ENCODE data around the gene UNC5A.
A peak's percentile ranks its signal among the peaks of the same experiment; 100 is the strongest.

Gene UNC5A

GRCh38 chr5:176816043-176816745 lies 5.8 kb downstream of the UNC5A start:
- TF ChIP-seq OSR1 (CRISPR knock-in tag; IDR thresholded peaks at IDR 0.05) (no peak), ZFP3 (CRISPR knock-in tag; IDR thresholded peaks at IDR 0.05) (no peak), SNAI2 (CRISPR knock-in tag; IDR thresholded peaks at IDR 0.05) (no peak), ZNF8 (CRISPR knock-in tag; IDR thresholded peaks at IDR 0.05) (no peak), PATZ1 (CRISPR knock-in tag; IDR thresholded peaks at IDR 0.05; ENCODE audit: borderline replicate concordance) (no peak), ZNF565 (CRISPR knock-in tag; conservative IDR thresholded peaks at IDR 0.05; ENCODE audit: low read depth) (no peak), CSRNP3 (CRISPR knock-in tag; IDR thresholded peaks at IDR 0.05) (no peak), BACH2 (CRISPR knock-in tag; IDR thresholded peaks at IDR 0.05; ENCODE audit: borderline replicate concordance) (no peak), TCF4 (CRISPR knock-in tag; IDR thresholded peaks at IDR 0.05; ENCODE audit: borderline replicate concordance) (no peak), GLIS3 (CRISPR knock-in tag; IDR thresholded peaks at IDR 0.05) (no peak), ZFP30 (CRISPR knock-in tag; IDR thresholded peaks at IDR 0.05) (no peak), ZC3H10 (CRISPR knock-in tag; IDR thresholded peaks at IDR 0.05) (no peak), ISL1 (CRISPR knock-in tag; IDR thresholded peaks at IDR 0.05) (no peak), ARNTL (CRISPR knock-in tag; IDR thresholded peaks at IDR 0.05; ENCODE audit: borderline replicate concordance, low read depth) (no peak), ESRRG (CRISPR knock-in tag; IDR thresholded peaks at IDR 0.05) (no peak), PPARA (CRISPR knock-in tag; IDR thresholded peaks at IDR 0.05; ENCODE audit: borderline replicate concordance) (no peak), RARB (CRISPR knock-in tag; IDR thresholded peaks at IDR 0.05) (no peak)
- no peak for ATAC-seq

- ATAC-seq, result no peak
- TF ChIP-seq POU6F1 (CRISPR knock-in tag; IDR thresholded peaks at IDR 0.05; ENCODE audit: borderline replicate concordance, low read depth) (no peak), PATZ1 (CRISPR knock-in tag; IDR thresholded peaks at IDR 0.05; ENCODE audit: borderline replicate concordance) (no peak), ZC3H10 (CRISPR knock-in tag; IDR thresholded peaks at IDR 0.05) (no peak), ZNF565 (CRISPR knock-in tag; conservative IDR thresholded peaks at IDR 0.05; ENCODE audit: low read depth) (no peak)
These were observed 6.5 kb downstream of the UNC5A start for GRCh38 chr5:176816791-176817347.

- TF ChIP-seq CREB5 (CRISPR knock-in tag; IDR thresholded peaks at IDR 0.05; ENCODE audit: low read depth), result no peak
- TF ChIP-seq PATZ1 (CRISPR knock-in tag; IDR thresholded peaks at IDR 0.05; ENCODE audit: borderline replicate concordance), result no peak
- no peak for TF ChIP-seq ZFP30 (CRISPR knock-in tag; IDR thresholded peaks at IDR 0.05)
- no peak for TF ChIP-seq OSR1 (CRISPR knock-in tag; IDR thresholded peaks at IDR 0.05)
- peak; percentile 29 for ATAC-seq
These were observed 7.0 kb downstream of the UNC5A start for GRCh38 chr5:176817369-176817840.

Data from SK-N-SH treated with all-trans-retinoic acid at 6 μM for 48 hours (cell line).